Omental fat pad (tissue), 4 donors: ENCODE measurements around the gene ARHGEF12. TPM values are rescaled to one million over a fixed set of nuclear protein-coding genes. Genes with fewer than 3 reads are reported as not detected.

ENCODE experiments used
- ATAC-seq: fragments of 150-250 bp; one replicate; pipeline ENCODE4 v1.9.1; 2016; ENCODE audit warnings: mild to moderate bottlenecking, moderate library complexity; ENCODE audit not compliant: low FRiP score
- DNase-seq: peaks from one replicate; pipeline ENCODE4 v3.0.0-alpha.2; 2019; ENCODE audit warnings: low spot score
- CTCF ChIP-seq, 3 donors: fragments of 450-650 bp; IDR thresholded peaks; one replicate each; pipeline ENCODE4 v1.5.1; 2016 to 2017; ENCODE audit warnings: antibody characterized with exemption in 3 of 3, mild to moderate bottlenecking in 3 of 3, moderate library complexity in 2 of 3
- total RNA-seq, 4 donors: library from RNA; depleted of rRNA; stranded (reverse); fragments of >200 nt; gene quantifications; one replicate each; pipeline ENCODE4 v1.1.0, GENCODE V29; 2016

Gene ARHGEF12
- total RNA-seq, 4 donors from 2014 or later = 69.8 to 137 (median 75.2) TPM

- DNase-seq (no peak), ATAC-seq (no peak)
- no peak for TF ChIP-seq CTCF (IDR thresholded peaks at IDR 0.05)
Observed at GRCh38 chr11:120518356-120518755, 182.1 kb downstream of the ARHGEF12 start.

DNA sequence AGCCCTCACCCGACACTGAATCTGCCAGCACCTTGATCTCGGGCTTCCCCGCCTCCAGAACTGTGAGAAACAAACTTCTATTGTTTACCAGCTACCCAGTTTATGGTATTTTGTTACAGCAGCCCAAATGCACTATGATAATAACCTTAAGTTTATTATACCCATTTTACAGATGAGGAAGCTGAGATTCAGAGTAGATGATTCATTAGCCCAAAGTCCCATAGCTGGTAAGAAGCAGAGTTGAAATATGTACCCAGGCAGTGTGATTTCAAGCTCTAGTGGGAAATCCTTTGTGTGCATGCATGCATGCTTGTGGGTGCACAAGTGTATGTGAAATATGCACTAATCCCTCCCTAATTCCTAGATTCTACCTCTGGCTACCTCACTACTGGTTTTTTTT lies 183.3 kb downstream of the ARHGEF12 start:
- ATAC-seq (no peak), DNase-seq (no peak)
- no peak for TF ChIP-seq CTCF (IDR thresholded peaks at IDR 0.05)

- ATAC-seq (no peak), DNase-seq (no peak)
- no peak for TF ChIP-seq CTCF (IDR thresholded peaks at IDR 0.05)
Observed at GRCh38 chr11:120520091-120520822, 184.0 kb downstream of the ARHGEF12 start.

DNA sequence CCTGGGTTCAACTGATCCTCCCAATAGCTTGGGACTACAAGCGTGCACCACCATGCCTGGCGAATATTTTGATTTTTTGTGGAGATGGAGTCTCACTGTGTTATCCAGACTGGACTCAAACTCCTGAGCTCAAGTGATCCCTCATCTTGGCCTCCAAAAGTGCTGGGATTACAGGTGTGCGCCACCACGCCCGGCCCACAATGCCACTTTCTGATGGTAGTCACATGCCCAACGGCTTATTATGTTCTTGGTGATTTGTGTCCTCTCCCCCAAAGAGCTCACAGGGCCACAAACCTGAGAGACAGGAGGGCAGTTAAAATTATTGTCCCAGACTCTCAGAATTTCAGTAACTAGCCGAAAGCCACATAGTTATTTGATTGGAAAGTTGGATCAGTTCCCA lies 185.0 kb downstream of the ARHGEF12 start:
- no peak for ATAC-seq

GRCh38 chr11:120522021-120522420 lies 185.8 kb downstream of the ARHGEF12 start:
- TF ChIP-seq CTCF (IDR thresholded peaks at IDR 0.05) = no peak
- DNase-seq (no peak), ATAC-seq (no peak)

More for the DNA sequence above, 185.0 kb downstream of the ARHGEF12 start:
- DNase-seq = no peak
- TF ChIP-seq CTCF (IDR thresholded peaks at IDR 0.05) = no peak

DNA sequence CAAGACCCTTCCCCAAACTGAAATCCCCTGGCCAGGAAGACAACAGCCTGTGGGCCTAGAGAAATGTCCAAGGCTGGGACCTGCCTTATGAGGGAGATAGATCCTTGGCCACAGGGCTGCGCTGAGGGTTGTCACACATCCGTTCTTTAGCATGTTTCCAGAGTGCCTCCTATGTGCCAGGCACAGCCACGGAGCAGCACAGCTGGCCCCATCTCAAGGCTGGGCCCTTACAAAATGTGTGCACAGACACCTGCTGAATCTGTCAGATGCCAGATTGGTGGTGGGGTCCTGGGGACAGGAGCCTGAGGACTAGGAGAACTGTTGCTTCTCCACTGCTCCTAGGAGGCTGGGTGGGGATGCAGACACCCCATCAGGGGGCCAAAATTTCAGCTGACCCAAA lies 186.5 kb downstream of the ARHGEF12 start:
- ATAC-seq = no peak
- DNase-seq = no peak
- TF ChIP-seq CTCF (IDR thresholded peaks at IDR 0.05) = no peak

DNA sequence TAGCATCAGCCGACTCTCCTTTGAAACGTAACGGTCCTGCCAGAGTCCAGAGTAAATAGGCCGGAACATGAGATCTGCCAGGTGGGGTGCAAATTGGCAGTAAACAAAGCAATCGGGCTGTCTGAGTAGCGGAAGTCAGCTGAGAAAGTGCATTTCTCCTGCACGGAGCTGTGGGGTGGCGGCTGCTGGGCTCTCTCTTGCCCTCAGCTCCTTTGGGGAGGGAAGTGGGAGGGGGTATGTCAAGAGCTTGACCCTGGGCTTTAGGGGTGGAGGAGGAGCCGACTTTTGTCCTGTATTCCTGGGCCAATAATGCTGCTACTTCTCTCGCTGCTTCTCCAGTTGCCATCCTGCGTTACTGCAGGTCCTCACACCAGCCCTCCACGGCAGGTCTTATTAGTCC lies 187.0 kb downstream of the ARHGEF12 start:
- ATAC-seq = no peak

More for the DNA sequence above, 187.0 kb downstream of the ARHGEF12 start:
- no peak for TF ChIP-seq CTCF (IDR thresholded peaks at IDR 0.05)
- no peak for DNase-seq
